Activated naive CD8-positive, alpha-beta T cell treated with anti-CD3 and anti-CD28 coated beads, Interleukin-2, amount 10 ng/mL, durations not matched to agents 7 days and 5 days (primary cell): ENCODE data around the gene SH2D7. TPM values are rescaled to one million over a fixed set of nuclear protein-coding genes. Genes with fewer than 3 reads are reported as not detected.
A peak's percentile ranks its signal among the peaks of the same experiment; 100 is the strongest.

Experiments used
- ATAC-seq: fragments of 150-1000 bp; cut with Tn5 transposase; one replicate; pipeline ENCODE4 v1.10.0; 2021; ENCODE audit warnings: low read depth, moderate library complexity
- POLR2A ChIA-PET: fragments of 350-600 bp; sonication (Branson Sonifier 250); formaldehyde crosslinking; loops from one replicate; lab custom pipeline; 2021; ENCODE audit warnings: antibody characterized with exemption; lab: Charles Lee
- DNase-seq: peaks from one replicate; pipeline ENCODE4 v3.0.0; 2021
- H3K27ac Mint-ChIP-seq: one replicate; pipeline ENCODE4 v1.8.0; 2022; ENCODE audit warnings: mild to moderate bottlenecking, mixed read lengths
- H3K27me3 Mint-ChIP-seq: one replicate; pipeline ENCODE4 v1.8.0; 2022; ENCODE audit warnings: mild to moderate bottlenecking, moderate library complexity, mixed read lengths
- H3K36me3 Mint-ChIP-seq: one replicate; pipeline ENCODE4 v1.8.0; 2021; ENCODE audit warnings: mild to moderate bottlenecking, mixed read lengths
- H3K4me1 Mint-ChIP-seq: one replicate; pipeline ENCODE4 v1.8.0; 2021; ENCODE audit warnings: mixed read lengths
- H3K4me3 Mint-ChIP-seq: one replicate; pipeline ENCODE4 v1.8.0; 2022; ENCODE audit warnings: mild to moderate bottlenecking, moderate library complexity, mixed read lengths
- H3K9me3 Mint-ChIP-seq: one replicate; pipeline ENCODE4 v1.8.0; 2021; ENCODE audit warnings: mixed read lengths
- total RNA-seq, 2 experiments: library from RNA; stranded (reverse); gene quantifications; one replicate each; pipeline ENCODE4 v1.2.3, GENCODE V29; 2021

The SH2D7 gene
- total RNA-seq, 2 experiments from 2014 or later: 0.11 TPM; not detected in 1

DNA sequence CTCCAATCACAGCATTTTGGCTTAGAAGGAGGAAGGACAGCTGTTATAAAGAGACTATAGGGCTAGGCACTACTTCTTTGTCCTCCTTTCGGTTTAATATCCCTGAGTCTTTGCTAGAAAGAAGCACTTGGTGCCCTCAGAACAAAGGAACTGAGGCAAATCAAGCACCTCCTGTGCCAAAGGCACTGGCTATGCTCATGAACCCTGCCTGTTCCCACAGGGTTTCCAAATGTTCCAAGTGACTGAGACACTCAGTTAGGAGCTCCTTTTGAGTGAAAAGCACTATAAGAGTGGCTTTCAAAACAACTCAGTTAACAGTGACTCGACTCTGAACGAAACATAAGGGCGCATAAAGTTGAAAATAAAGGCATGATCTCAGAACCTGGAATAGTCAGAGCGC, 39.8 kb upstream of the SH2D7 start:
- POLR2A ChIA-PET: interaction anchor here (1.1 to 6.5 kb wide), 3 partner anchors 10 to 17 kb away, joined by 3 to 50 read pairs (median 42); no protein-coding TSS in a partner anchor
- DNase-seq: no peak
- Mint-ChIP-seq H3K4me1 (peaks cover 80% of the 10 kb centered on the region), H3K27me3 (no peaks in the 10 kb centered on the region), H3K36me3 (peaks cover 32% of the 10 kb centered on the region), H3K9me3 (no peaks in the 10 kb centered on the region), H3K4me3 (peak overlapping the region; percentile 66), H3K27ac (peak overlapping the region; percentile 93)
- no peak for ATAC-seq

DNA sequence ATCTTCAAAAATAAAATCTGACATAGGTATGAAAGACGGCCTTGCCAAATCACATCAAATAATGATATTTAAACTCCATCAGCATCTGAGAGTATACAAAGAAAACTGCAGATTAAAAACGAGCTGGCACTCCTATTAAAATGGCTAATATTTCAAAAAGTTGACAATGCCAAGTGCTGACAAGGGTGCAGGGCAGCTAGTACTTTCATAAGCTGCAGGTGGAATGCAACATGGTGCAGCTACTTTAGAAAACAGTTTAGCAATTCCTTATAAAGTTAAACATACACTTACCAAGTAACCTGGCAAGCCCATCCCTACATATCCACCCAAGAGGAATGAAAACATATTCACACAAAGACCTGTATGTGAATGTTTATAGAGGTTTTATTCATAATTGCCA, 37.8 kb upstream of the SH2D7 start:
- H3K36me3 Mint-ChIP-seq: peaks cover 32% of the 10 kb centered on the region

DNA sequence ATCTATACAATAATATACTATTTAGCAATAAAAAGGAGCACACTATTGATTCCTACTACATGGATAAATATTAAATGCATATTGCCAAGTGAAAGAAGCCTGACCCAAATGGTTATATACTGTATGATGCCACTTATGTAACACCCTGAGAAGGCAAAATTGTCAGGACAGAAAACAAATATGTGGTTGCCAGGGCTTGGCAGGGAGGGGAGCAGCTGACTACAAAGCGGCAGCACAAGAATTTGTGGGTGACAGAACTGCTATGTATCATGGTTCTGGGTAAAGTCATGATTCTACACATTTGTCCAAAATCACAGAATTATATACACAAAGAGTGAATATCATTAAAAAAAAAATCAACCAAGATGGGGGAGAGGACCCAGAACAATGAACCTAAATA, 37.4 kb upstream of the SH2D7 start:
- H3K27me3 Mint-ChIP-seq: no peaks in the 10 kb centered on the region
- DNase-seq: no peak
- H3K27ac Mint-ChIP-seq: peak overlapping the region; percentile 26
- no peaks in the 10 kb centered on the region for H3K9me3 Mint-ChIP-seq
- POLR2A ChIA-PET: no interaction called here
- H3K36me3 Mint-ChIP-seq: peaks cover 31% of the 10 kb centered on the region
- peaks cover 77% of the 10 kb centered on the region for H3K4me1 Mint-ChIP-seq
- no peak for ATAC-seq
- H3K4me3 Mint-ChIP-seq: peak overlapping the region; percentile 4

More for the DNA sequence above, 37.8 kb upstream of the SH2D7 start:
- ATAC-seq (no peak), DNase-seq (no peak)
- no peaks in the 10 kb centered on the region for H3K27me3 Mint-ChIP-seq
- H3K4me3 Mint-ChIP-seq: no peak overlapping the region
- no peak overlapping the region for H3K27ac Mint-ChIP-seq
- H3K9me3 Mint-ChIP-seq: no peaks in the 10 kb centered on the region
- H3K4me1 Mint-ChIP-seq: peaks cover 77% of the 10 kb centered on the region
- POLR2A ChIA-PET: no interaction called here

DNA sequence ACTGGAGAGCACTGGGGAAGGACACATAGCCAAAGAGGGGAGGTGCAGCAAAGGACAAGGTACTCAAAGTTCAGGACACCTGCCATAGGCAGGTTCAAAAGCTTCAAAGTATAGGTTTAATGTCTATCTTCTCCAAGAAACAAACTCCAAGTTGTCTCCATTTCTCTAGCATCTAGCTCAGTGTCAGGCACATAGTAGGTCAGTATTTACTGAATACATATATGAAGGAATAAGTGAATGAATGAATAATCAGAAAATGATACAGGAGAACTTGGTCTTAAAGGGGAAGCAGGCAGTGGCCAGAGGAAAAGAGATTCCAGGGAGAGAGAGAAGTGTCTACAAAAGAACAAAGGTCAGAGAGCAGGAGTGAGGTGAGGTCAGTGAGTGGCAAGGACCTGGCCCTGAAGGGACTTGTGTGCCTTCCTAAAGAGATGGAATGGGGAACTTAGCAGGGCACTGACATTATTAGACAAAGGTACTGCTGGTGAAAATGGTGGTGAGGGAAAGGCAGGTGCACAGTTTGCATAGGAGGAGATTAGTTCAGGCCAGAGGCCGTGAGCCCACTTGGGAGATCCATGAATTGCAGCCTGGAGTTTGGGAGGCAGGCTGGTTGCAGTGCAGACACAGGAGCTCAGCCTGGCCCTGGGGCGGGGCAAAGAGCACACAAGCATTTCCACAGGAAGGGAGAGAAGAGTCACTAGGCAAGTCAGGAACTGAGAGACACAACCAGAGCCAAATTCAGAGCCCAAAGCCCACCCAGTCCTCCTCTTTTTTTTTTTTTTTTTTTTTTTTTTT, 36.2 kb upstream of the SH2D7 start:
- POLR2A ChIA-PET: interaction anchor here (0.7 to 2.1 kb wide), 4 partner anchors 9 to 596 kb away, joined by 6 read pairs; no protein-coding TSS in a partner anchor
- Mint-ChIP-seq H3K4me3 (peak overlapping the region; percentile 51), H3K27ac (peak overlapping the region; percentile 81), H3K9me3 (no peaks in the 10 kb centered on the region), H3K27me3 (no peaks in the 10 kb centered on the region), H3K4me1 (peaks cover 71% of the 10 kb centered on the region), H3K36me3 (peaks cover 30% of the 10 kb centered on the region)
- ATAC-seq (peak; percentile 57), DNase-seq (no peak)

DNA sequence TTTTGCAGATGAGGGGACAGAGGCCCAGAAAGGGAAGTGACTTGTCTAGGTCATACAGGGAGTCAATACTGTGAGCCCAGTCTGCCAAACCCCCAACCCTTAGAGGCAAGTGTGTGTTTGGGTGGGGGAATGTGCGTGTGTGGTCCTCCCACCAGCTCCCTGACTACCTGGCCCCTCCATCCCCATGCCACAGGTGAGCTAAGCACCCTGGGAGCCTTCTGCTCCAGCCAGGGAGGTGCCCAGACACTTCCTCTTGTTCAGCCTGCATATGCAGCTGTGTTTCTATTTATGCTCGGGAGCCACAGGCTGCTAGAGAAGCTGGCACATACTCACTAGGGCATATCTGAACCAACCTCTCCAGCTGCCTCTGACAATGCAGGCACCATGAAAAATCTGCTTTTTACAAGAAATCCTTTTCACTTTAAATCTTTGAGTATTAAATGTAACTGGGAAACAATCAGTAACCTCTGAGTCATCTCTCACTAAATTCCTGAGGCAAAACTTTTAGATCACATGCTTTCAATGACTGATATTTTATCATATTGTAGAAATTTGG, 35.6 kb upstream of the SH2D7 start:
- POLR2A ChIA-PET: interaction anchor here (0.7 to 2.1 kb wide), 5 partner anchors 9 to 595 kb away, joined by 4 to 6 read pairs (median 6); no protein-coding TSS in a partner anchor
- DNase-seq (no peak), ATAC-seq (peak; percentile 34)
- Mint-ChIP-seq H3K27ac (peak overlapping the region; percentile 81), H3K9me3 (no peaks in the 10 kb centered on the region), H3K27me3 (no peaks in the 10 kb centered on the region), H3K4me3 (peak overlapping the region; percentile 29), H3K36me3 (peaks cover 28% of the 10 kb centered on the region), H3K4me1 (peaks cover 66% of the 10 kb centered on the region)

DNA sequence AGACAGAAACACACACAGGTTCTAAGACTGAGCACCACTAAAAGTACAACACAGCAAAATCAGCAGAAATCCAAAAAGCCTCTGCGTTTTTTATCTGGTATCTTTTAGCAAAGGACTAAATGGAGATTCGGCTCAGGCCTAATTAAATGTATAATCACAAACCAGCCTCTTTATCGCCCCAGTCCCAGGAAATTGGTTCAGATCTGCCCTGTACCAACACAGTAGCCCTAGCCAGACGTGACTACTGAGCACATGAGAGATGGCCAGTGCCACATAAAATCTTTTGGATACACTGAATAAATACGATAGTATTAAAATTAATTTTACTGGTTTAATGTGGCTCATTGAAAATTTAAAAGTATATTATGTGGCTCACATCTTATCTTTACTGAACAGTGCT, 34.6 kb upstream of the SH2D7 start:
- Mint-ChIP-seq H3K9me3 (no peaks in the 10 kb centered on the region), H3K27me3 (no peaks in the 10 kb centered on the region), H3K4me3 (no peak overlapping the region), H3K4me1 (peaks cover 65% of the 10 kb centered on the region), H3K27ac (peak overlapping the region; percentile 14), H3K36me3 (peaks cover 22% of the 10 kb centered on the region)
- ATAC-seq (no peak), DNase-seq (no peak)
- POLR2A ChIA-PET: interaction anchor here (1.5 to 2.1 kb wide), 2 partner anchors 10 to 11 kb away, joined by 4 to 6 read pairs; no protein-coding TSS in a partner anchor

DNA sequence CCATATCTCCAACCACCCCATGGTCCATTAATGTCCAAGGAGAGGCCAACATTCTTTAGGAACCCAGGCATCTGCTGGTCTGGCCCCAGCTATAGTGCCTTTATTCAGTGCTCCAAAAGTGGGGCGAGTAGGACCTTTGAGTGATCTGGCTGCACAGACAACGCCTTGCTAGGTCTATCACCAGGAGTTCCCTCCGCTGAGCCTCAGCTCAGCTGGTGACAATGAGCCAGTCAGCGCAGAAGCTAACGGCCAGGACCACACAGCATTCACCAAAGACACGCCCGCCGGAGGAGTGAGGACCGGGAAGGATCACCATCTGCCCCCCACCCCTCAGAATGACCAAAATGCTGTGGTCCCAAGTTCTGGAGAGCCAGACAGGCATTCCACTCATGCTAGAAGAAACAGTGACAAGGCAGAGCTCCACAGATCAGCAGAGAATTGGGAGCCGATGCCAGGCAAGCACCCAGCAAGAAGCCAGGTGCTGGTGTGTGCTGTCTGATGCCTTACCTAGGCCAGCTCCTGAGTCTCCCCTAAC, 33.9 kb upstream of the SH2D7 start:
- no peak for DNase-seq
- peaks cover 15% of the 10 kb centered on the region for H3K36me3 Mint-ChIP-seq

DNA sequence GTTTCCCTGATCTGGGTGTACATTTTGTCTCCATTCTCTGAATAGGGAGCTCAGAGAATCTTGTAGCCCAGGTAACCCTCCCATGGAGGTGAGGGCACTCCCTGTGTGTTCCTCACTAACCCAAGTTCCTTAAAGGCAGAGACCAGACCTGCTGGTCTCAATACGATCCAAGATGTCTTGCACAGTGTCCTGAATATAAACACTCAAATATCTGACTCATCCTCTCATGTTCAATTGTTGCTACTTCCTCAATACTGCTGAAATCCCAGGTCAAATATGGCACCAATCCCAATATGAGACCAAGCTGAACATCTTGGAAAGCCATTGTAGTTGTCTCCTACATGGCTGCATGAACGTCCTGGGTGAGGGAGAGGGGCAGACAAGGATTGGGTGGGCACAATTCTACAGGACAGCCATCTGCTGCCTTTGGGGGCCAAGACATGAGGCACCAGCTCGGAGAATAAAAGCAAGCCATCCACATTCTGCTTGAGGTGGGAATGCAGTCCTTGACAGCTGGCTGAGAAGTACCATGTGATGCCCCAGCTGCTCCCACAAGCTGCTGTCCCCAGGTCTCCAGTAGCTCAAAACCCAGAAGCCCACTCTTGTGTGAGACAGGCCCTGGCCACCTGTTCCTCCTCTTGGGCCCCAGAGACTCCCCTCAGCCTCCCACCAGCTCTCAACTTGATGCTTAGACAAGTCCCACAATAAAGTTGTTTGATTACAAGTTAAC, 33.1 kb upstream of the SH2D7 start:
- peaks cover 13% of the 10 kb centered on the region for H3K36me3 Mint-ChIP-seq
- peaks cover 64% of the 10 kb centered on the region for H3K4me1 Mint-ChIP-seq
- POLR2A ChIA-PET: interaction anchor here (0.5 to 1.8 kb wide), 4 partner anchors 8 to 16 kb away, joined by 3 read pairs; no protein-coding TSS in a partner anchor
- no peaks in the 10 kb centered on the region for H3K9me3 Mint-ChIP-seq
- peak overlapping the region; percentile 82 for H3K27ac Mint-ChIP-seq
- H3K27me3 Mint-ChIP-seq: no peaks in the 10 kb centered on the region
- ATAC-seq (no peak), DNase-seq (no peak)
- H3K4me3 Mint-ChIP-seq: no peak overlapping the region

More for the DNA sequence above, 33.9 kb upstream of the SH2D7 start:
- no peaks in the 10 kb centered on the region for H3K27me3 Mint-ChIP-seq
- peak overlapping the region; percentile 82 for H3K27ac Mint-ChIP-seq
- H3K4me3 Mint-ChIP-seq: no peak overlapping the region
- POLR2A ChIA-PET: interaction anchor here (1.1 to 2.1 kb wide), 3 partner anchors 9 to 16 kb away, joined by 3 to 6 read pairs (median 3); no protein-coding TSS in a partner anchor
- ATAC-seq: no peak
- peaks cover 67% of the 10 kb centered on the region for H3K4me1 Mint-ChIP-seq
- H3K9me3 Mint-ChIP-seq: no peaks in the 10 kb centered on the region

DNA sequence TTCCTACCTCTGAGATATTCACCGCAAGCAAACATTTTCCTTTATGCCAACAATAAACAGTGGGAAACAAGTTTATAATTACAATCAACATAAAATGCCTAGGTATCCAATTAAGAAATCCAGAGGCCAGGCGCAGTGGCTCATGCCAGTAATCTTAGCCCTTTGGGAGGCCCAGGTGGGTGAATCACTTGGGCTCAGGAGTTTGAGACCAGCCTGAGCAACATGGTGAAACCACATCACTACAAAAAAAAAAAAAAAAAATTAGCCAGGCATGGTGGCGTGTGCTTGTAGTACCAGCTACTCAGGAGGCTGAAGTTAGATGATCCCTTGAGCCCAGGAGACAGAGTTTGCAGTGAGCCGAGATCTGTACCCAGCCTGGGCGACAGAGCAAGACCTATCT, 32.1 kb upstream of the SH2D7 start:
- POLR2A ChIA-PET: interaction anchor here (1.1 kb wide), 1 partner anchor 9 kb away, joined by 3 read pairs; no protein-coding TSS in a partner anchor
- peaks cover 60% of the 10 kb centered on the region for H3K4me1 Mint-ChIP-seq
- no peak overlapping the region for H3K27ac Mint-ChIP-seq
- ATAC-seq: no peak
- no peak overlapping the region for H3K4me3 Mint-ChIP-seq
- DNase-seq: no peak
- peaks cover 9% of the 10 kb centered on the region for H3K36me3 Mint-ChIP-seq
- no peaks in the 10 kb centered on the region for H3K27me3 Mint-ChIP-seq
- H3K9me3 Mint-ChIP-seq: no peaks in the 10 kb centered on the region

DNA sequence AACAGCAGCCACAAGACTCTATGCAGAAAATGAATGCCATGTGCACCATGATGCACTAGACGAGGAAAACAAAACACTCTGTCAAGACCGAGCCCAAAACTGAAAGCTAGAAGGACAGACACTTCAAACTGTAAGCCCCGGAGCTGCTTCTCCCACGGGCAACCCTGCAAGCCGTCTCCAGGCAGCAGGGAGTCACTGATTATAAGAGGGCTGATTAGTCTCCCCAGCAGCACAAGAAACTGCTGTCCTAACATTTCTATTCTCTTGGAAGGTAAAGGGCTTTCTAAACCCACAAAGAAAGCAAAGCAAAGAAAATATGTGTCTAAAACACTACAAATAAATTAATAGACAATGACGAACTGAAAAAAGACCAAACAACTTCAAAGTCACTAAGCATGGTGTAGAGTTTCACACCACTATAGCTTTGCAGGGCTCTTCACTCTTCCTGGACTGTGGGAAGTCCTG, 30.4 kb upstream of the SH2D7 start:
- H3K4me1 Mint-ChIP-seq: peaks cover 43% of the 10 kb centered on the region
- H3K36me3 Mint-ChIP-seq: peaks cover 4% of the 10 kb centered on the region
- H3K27ac Mint-ChIP-seq: peak overlapping the region; percentile 81
- H3K9me3 Mint-ChIP-seq: no peaks in the 10 kb centered on the region
- ATAC-seq (peak; percentile 82), DNase-seq (no peak)
- H3K4me3 Mint-ChIP-seq: peak overlapping the region; percentile 77
- POLR2A ChIA-PET: interaction anchor here (0.6 to 2.7 kb wide), 4 partner anchors 10 to 27 kb away, joined by 3 to 10 read pairs (median 5); no protein-coding TSS in a partner anchor
- no peaks in the 10 kb centered on the region for H3K27me3 Mint-ChIP-seq

DNA sequence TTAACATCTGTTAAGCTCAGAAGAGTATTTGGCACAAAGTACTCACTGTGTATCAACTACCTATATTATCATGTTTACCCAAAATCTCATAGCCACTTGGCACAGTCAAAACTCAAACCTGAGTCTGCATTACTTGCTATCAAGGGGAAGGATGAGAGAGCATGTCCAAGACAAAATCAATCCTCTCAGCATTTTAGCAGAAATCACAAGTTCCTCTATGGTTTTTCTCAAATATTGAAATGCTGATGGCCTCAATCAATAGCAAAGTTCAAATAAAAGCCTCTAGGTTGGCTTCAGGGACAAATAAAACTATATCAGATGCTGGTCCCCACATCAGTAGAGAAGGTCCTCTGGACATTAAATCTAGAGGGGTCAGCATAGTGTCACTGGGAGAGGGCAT, 29.1 kb upstream of the SH2D7 start:
- H3K9me3 Mint-ChIP-seq: no peaks in the 10 kb centered on the region
- no peak for ATAC-seq
- no peak overlapping the region for H3K4me3 Mint-ChIP-seq
- H3K27me3 Mint-ChIP-seq: no peaks in the 10 kb centered on the region
- no peak overlapping the region for H3K27ac Mint-ChIP-seq
- peaks cover 4% of the 10 kb centered on the region for H3K36me3 Mint-ChIP-seq
- POLR2A ChIA-PET: interaction anchor here (2.1 to 2.7 kb wide), 2 partner anchors 13 to 28 kb away, joined by 6 to 10 read pairs; no protein-coding TSS in a partner anchor
- DNase-seq: no peak
- H3K4me1 Mint-ChIP-seq: peaks cover 46% of the 10 kb centered on the region

DNA sequence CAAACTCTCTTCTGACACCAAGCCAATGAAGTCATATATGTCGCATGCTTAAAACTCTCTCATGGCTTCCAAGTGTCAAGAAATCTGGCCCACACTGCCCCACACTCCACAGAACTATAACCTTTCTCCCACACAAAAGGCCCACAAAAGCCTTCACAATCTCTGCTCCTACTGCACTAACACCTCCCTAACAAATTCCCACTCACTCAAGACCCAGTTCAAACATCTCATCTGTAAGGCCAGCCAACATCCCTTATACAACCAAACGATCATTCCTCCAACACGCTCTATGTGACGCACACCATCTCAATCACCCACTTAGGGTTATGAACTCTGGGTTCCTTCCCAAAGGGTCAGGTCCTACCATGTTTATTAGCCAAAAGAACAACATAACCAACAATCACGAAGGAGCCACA, 28.4 kb upstream of the SH2D7 start:
- Mint-ChIP-seq H3K9me3 (no peaks in the 10 kb centered on the region), H3K4me3 (no peak overlapping the region), H3K27ac (no peak overlapping the region), H3K4me1 (peaks cover 47% of the 10 kb centered on the region), H3K27me3 (no peaks in the 10 kb centered on the region), H3K36me3 (peaks cover 4% of the 10 kb centered on the region)
- ATAC-seq: no peak
- POLR2A ChIA-PET: no interaction called here
- DNase-seq: no peak
